ENCODE results near the gene RPTN.

Gene RPTN

DNA sequence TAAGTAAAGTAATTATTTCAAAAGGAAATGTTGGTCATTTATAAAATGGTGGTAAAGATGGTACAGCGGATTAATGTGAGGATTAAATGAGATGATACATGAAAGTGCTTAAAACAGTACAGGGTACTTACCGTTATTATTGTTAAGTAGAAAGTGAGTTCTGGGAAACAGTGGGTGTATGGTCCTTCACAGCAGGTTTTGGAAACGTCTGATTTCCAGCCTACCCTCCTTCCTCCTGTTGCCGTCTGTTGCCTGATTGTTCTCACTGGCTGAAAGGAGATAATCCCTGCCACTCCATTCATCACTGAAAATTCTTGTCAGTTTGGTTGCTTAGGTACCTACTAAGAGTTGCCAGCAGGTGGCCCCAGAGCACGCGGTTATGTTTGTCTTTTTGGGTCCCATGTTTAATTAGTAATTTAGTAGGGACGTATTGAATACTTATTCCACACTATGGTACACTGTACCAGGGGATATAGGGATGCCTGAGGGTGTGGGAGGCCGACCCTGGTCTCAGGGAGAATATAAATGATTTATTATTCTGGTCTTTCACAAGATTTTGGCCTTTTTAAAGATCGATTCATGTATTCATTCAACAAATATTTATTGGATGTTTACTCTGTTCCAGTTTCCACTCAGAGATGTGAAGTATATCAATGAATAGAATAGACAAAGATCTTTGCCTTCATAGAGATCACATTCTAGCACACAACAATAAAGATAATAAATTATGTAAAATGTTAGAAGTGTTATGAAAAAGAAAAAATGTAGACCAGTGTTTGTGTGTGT is 30.8 kb upstream of the RPTN start:
- H3K4me3 ChIP-seq (ENCODE audit: low read depth, low read length): peak overlapping the region; percentile 53
- DNase-seq (ENCODE audit: low read depth, low spot score): peak; percentile 68
- in situ Hi-C loops (cut with HindIII; ENCODE audit: low sequenced_read_pairs): no loop called here
- TF ChIP-seq, protein P1, sequence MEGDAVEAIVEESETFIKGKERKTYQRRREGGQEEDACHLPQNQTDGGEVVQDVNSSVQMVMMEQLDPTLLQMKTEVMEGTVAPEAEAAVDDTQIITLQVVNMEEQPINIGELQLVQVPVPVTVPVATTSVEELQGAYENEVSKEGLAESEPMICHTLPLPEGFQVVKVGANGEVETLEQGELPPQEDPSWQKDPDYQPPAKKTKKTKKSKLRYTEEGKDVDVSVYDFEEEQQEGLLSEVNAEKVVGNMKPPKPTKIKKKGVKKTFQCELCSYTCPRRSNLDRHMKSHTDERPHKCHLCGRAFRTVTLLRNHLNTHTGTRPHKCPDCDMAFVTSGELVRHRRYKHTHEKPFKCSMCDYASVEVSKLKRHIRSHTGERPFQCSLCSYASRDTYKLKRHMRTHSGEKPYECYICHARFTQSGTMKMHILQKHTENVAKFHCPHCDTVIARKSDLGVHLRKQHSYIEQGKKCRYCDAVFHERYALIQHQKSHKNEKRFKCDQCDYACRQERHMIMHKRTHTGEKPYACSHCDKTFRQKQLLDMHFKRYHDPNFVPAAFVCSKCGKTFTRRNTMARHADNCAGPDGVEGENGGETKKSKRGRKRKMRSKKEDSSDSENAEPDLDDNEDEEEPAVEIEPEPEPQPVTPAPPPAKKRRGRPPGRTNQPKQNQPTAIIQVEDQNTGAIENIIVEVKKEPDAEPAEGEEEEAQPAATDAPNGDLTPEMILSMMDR (IDR thresholded peaks at IDR 0.05; ENCODE audit: low read depth, low read length): peak; percentile 81

DNA sequence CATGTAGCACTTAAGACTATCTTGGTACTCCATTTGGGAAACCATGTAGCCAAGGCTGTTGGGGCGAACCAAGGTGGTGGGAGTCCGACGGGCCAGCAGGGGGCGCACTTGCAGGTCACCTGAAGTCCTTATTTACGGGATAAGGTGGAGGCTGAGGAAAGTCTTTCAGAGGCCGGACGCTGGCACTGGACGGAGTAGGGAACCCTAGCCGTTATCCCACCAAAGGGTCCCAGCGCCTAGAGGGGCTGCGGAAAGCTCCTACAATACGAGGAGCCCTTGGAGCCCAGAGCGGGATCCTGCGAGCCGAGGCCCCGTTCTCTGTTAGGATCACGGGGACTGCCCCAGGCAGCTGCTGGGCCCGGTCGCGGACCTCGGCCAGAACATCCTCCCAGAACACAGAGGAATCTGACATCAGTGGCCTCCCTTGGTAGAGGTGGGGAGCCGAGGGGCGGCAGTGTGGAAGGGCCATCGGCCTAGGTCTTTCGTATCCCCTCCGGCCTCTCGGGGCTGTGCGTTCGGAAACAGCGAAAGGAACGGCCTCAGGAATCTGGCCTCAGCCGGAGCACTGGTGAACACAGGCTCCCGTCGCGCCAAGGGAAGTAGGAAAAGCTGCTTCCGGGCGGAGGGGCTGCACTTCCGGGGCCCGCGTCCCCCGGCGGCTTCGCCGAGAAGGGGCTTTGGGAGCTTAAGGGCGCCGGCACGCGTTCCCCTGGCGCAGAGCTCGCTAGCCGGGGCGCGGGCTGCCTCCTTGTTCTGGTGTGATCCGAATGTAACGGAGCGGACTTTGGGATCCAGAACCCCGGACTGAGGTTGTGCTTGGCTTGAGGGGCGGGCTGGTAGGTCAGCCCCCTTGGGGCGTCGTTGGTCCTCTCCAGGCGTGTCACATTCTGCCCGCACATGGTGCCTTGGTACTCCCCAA is 29.9 kb upstream of the RPTN start:
- peak; percentile 74 for DNase-seq (ENCODE audit: low read depth, low spot score)
- in situ Hi-C loops (cut with HindIII; ENCODE audit: low sequenced_read_pairs): no loop called here
- TF ChIP-seq, protein P1 (IDR thresholded peaks at IDR 0.05; ENCODE audit: low read depth, low read length): peak; percentile 85
- peak overlapping the region; percentile 53 for H3K4me3 ChIP-seq (ENCODE audit: low read depth, low read length)

DNA sequence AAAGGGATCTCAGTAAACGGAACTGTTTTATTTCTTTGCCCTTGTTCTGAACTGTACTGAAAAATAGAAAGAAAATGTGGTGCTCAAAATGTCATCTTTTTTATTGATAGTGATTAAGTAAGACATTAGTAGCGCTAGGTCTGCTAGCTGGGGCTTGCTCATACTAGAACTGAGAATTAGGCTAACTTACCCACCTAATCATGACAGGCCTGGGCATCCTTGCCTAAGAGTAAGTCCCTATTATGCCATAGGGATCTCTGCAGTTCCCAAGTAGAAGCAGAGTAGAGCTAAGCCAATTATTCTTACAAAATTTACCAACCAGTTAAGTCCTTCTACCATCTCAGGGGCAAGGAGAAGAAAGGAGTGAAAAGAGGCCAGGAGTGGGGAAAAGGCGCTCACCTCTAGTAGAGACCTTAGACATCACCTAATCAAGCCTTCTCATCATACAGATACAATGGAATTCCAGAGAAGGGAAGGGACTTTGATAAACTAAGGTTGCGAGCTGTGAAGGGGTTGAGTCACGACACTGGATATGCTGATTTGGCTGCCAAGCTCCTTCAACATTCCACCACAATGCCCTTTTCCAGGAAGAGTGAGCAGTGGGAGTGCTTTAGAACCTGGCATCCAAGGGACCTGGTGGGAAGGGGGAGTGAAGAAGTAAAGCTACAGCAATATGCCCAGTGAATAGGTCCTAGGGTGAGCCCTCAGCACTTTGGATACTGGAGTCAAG is 27.7 kb upstream of the RPTN start:
- no peak overlapping the region for H3K4me3 ChIP-seq (ENCODE audit: low read depth, low read length)
- TF ChIP-seq, protein P1 (IDR thresholded peaks at IDR 0.05; ENCODE audit: low read depth, low read length): no peak
- in situ Hi-C loops (cut with HindIII; ENCODE audit: low sequenced_read_pairs): no loop called here
- DNase-seq (ENCODE audit: low read depth, low spot score): no peak

DNA sequence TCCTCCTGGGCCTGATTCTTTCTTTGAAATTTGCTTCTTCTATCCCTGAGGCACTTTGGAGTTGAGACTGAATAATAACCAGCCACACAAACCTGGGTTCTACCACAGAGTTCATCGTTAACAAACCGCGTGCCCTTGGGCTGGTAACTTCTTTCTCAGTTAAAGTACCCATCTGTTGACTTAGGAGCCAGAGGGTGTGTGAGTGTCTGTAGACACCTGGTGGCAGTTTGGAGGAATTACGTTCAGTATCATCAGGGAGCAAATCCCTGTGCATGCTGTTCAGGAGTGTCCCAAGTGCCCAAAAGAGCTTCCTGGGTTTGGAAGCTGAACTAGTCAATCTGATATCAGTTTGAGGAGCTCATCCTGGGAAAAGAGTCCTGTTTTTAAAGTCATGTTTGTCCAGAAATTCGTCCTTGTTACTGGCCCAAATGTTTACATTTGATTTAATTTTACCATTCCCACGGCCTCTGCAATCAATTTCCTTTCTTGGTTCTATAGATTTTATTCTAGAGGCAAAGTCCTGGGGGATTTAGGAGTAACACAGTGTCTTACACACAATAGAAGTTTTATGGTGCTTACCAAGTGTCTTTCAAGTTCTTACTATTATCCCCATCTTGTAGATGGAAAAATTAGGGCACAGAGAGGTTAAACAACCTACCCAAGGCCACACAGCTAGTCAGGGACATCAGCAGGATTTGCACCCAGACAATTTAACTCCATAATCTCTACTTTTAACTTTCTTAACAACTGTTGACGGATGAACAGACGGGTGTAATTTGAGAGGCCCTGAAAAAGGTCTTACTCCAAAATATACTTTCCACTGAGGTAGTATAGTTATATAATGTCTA is 26.7 kb upstream of the RPTN start:
- TF ChIP-seq, protein P1 (IDR thresholded peaks at IDR 0.05; ENCODE audit: low read depth, low read length): peak; percentile 80
- peak; percentile 68 for DNase-seq (ENCODE audit: low read depth, low spot score)

DNA sequence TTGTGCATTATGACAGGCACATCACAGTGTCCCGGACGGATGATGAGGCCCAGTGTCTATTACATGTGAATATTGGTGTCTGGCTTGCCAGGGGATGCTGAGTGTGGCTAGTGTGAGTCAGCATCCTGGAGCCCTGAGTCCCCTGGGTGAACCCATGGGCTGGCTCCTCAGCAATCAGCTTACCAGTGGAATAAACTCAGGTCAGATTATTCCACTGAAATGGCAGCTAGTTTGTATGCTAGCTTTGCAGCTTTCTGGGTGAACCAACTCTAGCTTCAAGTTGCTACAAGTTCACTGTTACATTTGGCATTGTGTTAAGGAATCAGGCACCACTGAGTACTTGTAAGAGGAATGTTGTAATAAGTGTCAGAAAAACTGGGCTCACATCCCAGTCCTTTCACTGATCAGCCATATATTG is 23.9 kb upstream of the RPTN start:
- TF ChIP-seq, protein P1 (IDR thresholded peaks at IDR 0.05; ENCODE audit: low read depth, low read length): no peak
- H3K4me3 ChIP-seq (ENCODE audit: low read depth, low read length): no peak overlapping the region
- DNase-seq (ENCODE audit: low read depth, low spot score): peak; percentile 81
- in situ Hi-C loops (cut with HindIII; ENCODE audit: low sequenced_read_pairs): no loop called here

More for the DNA sequence above, 26.7 kb upstream of the RPTN start:
- no peak overlapping the region for H3K4me3 ChIP-seq (ENCODE audit: low read depth, low read length)
- in situ Hi-C loops (cut with HindIII; ENCODE audit: low sequenced_read_pairs): no loop called here

Measured in astrocyte of the spinal cord (primary cell).